HEK293 (cell line): Measurements from ENCODE around the gene PIGW.

Experiments used
- CTCF ChIA-PET: fragments of 350-600 bp; formaldehyde crosslinking; extraction: SDS; loops from one replicate; lab custom pipeline; 2021; ENCODE audit warnings: antibody characterized with exemption; lab: Yijun Ruan, JAX
- POLR2A ChIA-PET: fragments of 300-600 bp; formaldehyde crosslinking; extraction: SDS; loops from one replicate; lab custom pipeline; 2020; ENCODE audit warnings: antibody characterized with exemption, inconsistent platforms; lab: Yijun Ruan, JAX
- H3K27ac ChIP-seq: fragments of 200-500 bp; sonication (Bioruptor generic); 2 replicates; pipeline ENCODE4 v1.5.1; 2014; ENCODE audit warnings: low read depth, low read length, control low read depth, inconsistent platforms; ENCODE audit errors: extremely low read depth
- H3K36me3 ChIP-seq, 2 experiments: fragments of 200-500 bp in 1 of 2; sonication (Bioruptor generic) in 1 of 2; 1 replicate in 1 of 2; 2 replicates in 1 of 2; pipeline ENCODE4 v1.5.1; 2014 to 2017; ENCODE audit warnings: inconsistent platforms in 2 of 2, low read length in 2 of 2; ENCODE audit not compliant: control insufficient read depth in 2 of 2, insufficient read depth in 1 of 2
- H3K4me1 ChIP-seq: fragments of 200-500 bp; sonication (Bioruptor generic); 2 replicates; pipeline ENCODE4 v1.5.1; 2014; ENCODE audit warnings: mild to moderate bottlenecking, low read length, inconsistent platforms; ENCODE audit not compliant: control insufficient read depth, insufficient read depth
- H3K4me3 ChIP-seq: 2 replicates; pipeline ENCODE4 v1.5.1; 2011; ENCODE audit warnings: low read depth, mild to moderate bottlenecking, control low read depth, low read length, moderate library complexity
- H3K9me3 ChIP-seq: fragments of 200-500 bp; sonication (Bioruptor generic); 2 replicates; pipeline ENCODE4 v1.5.1; 2014; ENCODE audit warnings: low read depth, low read length, inconsistent platforms; ENCODE audit not compliant: control insufficient read depth, insufficient read depth
- GLI2 ChIP-seq: fragments of 450-650 bp; formaldehyde crosslinking; IDR thresholded peaks from 2 replicates; pipeline ENCODE4; 2017; ENCODE audit warnings: missing biosample characterization, missing genetic modification characterization, low read depth, borderline replicate concordance
- HOXA7 ChIP-seq: sonication (generic); formaldehyde crosslinking; IDR thresholded peaks from 2 replicates; pipeline ENCODE4 v1.8.1; 2022; ENCODE audit warnings: missing genetic modification reagents, borderline replicate concordance
- HOXC10 ChIP-seq: sonication (generic); formaldehyde crosslinking; IDR thresholded peaks from 2 replicates; pipeline ENCODE4 v1.8.1; 2023; ENCODE audit warnings: mild to moderate bottlenecking, missing genetic modification reagents
- MYNN ChIP-seq: fragments of 450-650 bp; formaldehyde crosslinking; IDR thresholded peaks from 2 replicates; pipeline ENCODE4 v1.5.1; 2016; ENCODE audit warnings: missing biosample characterization, missing genetic modification characterization, borderline replicate concordance
- OSR2 ChIP-seq: fragments of 450-650 bp; formaldehyde crosslinking; IDR thresholded peaks from 2 replicates; pipeline ENCODE4 v1.5.1; 2016; ENCODE audit warnings: missing biosample characterization, missing genetic modification characterization
- ZIC2 ChIP-seq: fragments of 450-650 bp; formaldehyde crosslinking; IDR thresholded peaks from 2 replicates; pipeline ENCODE4 v1.5.1; 2016; ENCODE audit warnings: missing biosample characterization, missing genetic modification characterization
- ZNF132 ChIP-seq: fragments of 450-650 bp; formaldehyde crosslinking; IDR thresholded peaks from 2 replicates; pipeline ENCODE4 v1.5.1; 2017; ENCODE audit warnings: missing biosample characterization, missing genetic modification characterization, borderline replicate concordance
- ZNF18 ChIP-seq: fragments of 450-650 bp; formaldehyde crosslinking; IDR thresholded peaks from 2 replicates; pipeline ENCODE4 v1.5.1; 2016; ENCODE audit warnings: missing biosample characterization, missing genetic modification characterization
- ZNF184 ChIP-seq: fragments of 450-650 bp; IDR thresholded peaks from 2 replicates; pipeline ENCODE4 v1.5.1; 2018; ENCODE audit warnings: missing biosample characterization, mild to moderate bottlenecking, missing genetic modification characterization
- ZNF202 ChIP-seq: fragments of 450-650 bp; formaldehyde crosslinking; IDR thresholded peaks from 2 replicates; pipeline ENCODE4 v1.5.1; 2016; ENCODE audit warnings: missing biosample characterization, missing genetic modification characterization, borderline replicate concordance
- ZNF26 ChIP-seq: fragments of 450-650 bp; formaldehyde crosslinking; IDR thresholded peaks from 2 replicates; pipeline ENCODE4 v1.5.1; 2016; ENCODE audit warnings: missing biosample characterization, missing genetic modification characterization
- ZNF280C ChIP-seq: fragments of 450-650 bp; formaldehyde crosslinking; IDR thresholded peaks from 2 replicates; pipeline ENCODE4 v1.5.1; 2016; ENCODE audit warnings: missing biosample characterization, missing genetic modification characterization
- ZNF473 ChIP-seq: fragments of 450-650 bp; formaldehyde crosslinking; IDR thresholded peaks from 2 replicates; pipeline ENCODE4 v1.5.1; 2017; ENCODE audit warnings: missing biosample characterization, missing genetic modification characterization
- ZNF48 ChIP-seq: fragments of 450-650 bp; formaldehyde crosslinking; IDR thresholded peaks from 2 replicates; pipeline ENCODE4 v1.5.1; 2016; ENCODE audit warnings: missing biosample characterization, missing genetic modification characterization
- ZNF488 ChIP-seq: fragments of 450-650 bp; formaldehyde crosslinking; IDR thresholded peaks from 2 replicates; pipeline ENCODE4 v1.5.1; 2016; ENCODE audit warnings: missing biosample characterization, missing genetic modification characterization
- ZNF501 ChIP-seq: fragments of 450-650 bp; formaldehyde crosslinking; IDR thresholded peaks from 2 replicates; pipeline ENCODE4 v1.5.1; 2016; ENCODE audit warnings: missing biosample characterization, missing genetic modification characterization
- ZNF521 ChIP-seq: fragments of 450-650 bp; formaldehyde crosslinking; IDR thresholded peaks from 2 replicates; pipeline ENCODE4 v1.5.1; 2017; ENCODE audit warnings: missing biosample characterization, mild to moderate bottlenecking, missing genetic modification characterization
- ZNF560 ChIP-seq: fragments of 450-650 bp; formaldehyde crosslinking; IDR thresholded peaks from 2 replicates; pipeline ENCODE4 v1.5.1; 2017; ENCODE audit warnings: missing biosample characterization, missing genetic modification characterization, borderline replicate concordance
- ZNF658 ChIP-seq: fragments of 450-650 bp; formaldehyde crosslinking; IDR thresholded peaks from 2 replicates; pipeline ENCODE4; 2016; ENCODE audit warnings: missing biosample characterization, missing genetic modification characterization
- ZNF768 ChIP-seq: fragments of 450-650 bp; formaldehyde crosslinking; IDR thresholded peaks from 2 replicates; pipeline ENCODE4 v1.5.1; 2018; ENCODE audit warnings: missing biosample characterization, mild to moderate bottlenecking, missing genetic modification characterization
- ZNF785 ChIP-seq: fragments of 450-650 bp; formaldehyde crosslinking; IDR thresholded peaks from 2 replicates; pipeline ENCODE4 v1.5.1; 2016; ENCODE audit warnings: missing biosample characterization, missing genetic modification characterization
- ZNF791 ChIP-seq: fragments of 450-650 bp; formaldehyde crosslinking; IDR thresholded peaks from 2 replicates; pipeline ENCODE4 v1.5.1; 2016; ENCODE audit warnings: missing biosample characterization, missing genetic modification characterization
- ZNF792 ChIP-seq: fragments of 450-650 bp; formaldehyde crosslinking; IDR thresholded peaks from 2 replicates; pipeline ENCODE4 v1.5.1; 2016; ENCODE audit warnings: missing biosample characterization, missing genetic modification characterization
- ZNF830 ChIP-seq: fragments of 450-650 bp; IDR thresholded peaks from 2 replicates; pipeline ENCODE4 v1.5.0; 2018; ENCODE audit warnings: missing biosample characterization, missing genetic modification characterization, low read depth, mild to moderate bottlenecking, moderate library complexity
- ZSCAN5A ChIP-seq: fragments of 450-650 bp; formaldehyde crosslinking; IDR thresholded peaks from 2 replicates; pipeline ENCODE4 v1.5.1; 2016; ENCODE audit warnings: missing biosample characterization, missing genetic modification characterization

PIGW gene

GRCh38 chr17:36506249-36506826, 28.4 kb upstream of the PIGW start:
- H3K4me1 ChIP-seq: no peaks in the 10 kb centered on the region
- CTCF ChIA-PET: interaction anchor here (0.6 kb wide), 1 partner anchor 255 kb away, joined by 4 read pairs; no protein-coding TSS in a partner anchor
- no peaks in the 10 kb centered on the region for H3K9me3 ChIP-seq
- TF ChIP-seq ZSCAN5A (tag by site-specific recombination) (no peak), ZNF785 (tag by site-specific recombination) (no peak), GLI2 (tag by site-specific recombination) (no peak), ZNF202 (no peak), ZNF830 (tag by site-specific recombination) (no peak), ZNF473 (tag by site-specific recombination) (no peak), ZNF18 (tag by site-specific recombination) (no peak), ZNF792 (tag by site-specific recombination) (no peak), MYNN (no peak), ZNF501 (tag by site-specific recombination) (no peak), ZNF280C (tag by site-specific recombination) (no peak), ZNF791 (no peak)
- H3K36me3 ChIP-seq: peaks cover 43 to 98% of the 10 kb centered on the region in 2 experiments
- POLR2A ChIA-PET: no interaction called here
- H3K4me3 ChIP-seq: no peak overlapping the region
- no peak overlapping the region for H3K27ac ChIP-seq

GRCh38 chr17:36506831-36507230, 28.0 kb upstream of the PIGW start:
- no peak overlapping the region for H3K27ac ChIP-seq
- ChIA-PET POLR2A (no interaction called here), CTCF (no interaction called here)
- H3K4me3 ChIP-seq: no peak overlapping the region
- TF ChIP-seq ZNF18 (tag by site-specific recombination): no peak
- no peak for TF ChIP-seq ZNF26 (tag by site-specific recombination)
- TF ChIP-seq ZNF560: no peak
- TF ChIP-seq HOXC10 (CRISPR knock-in tag): no peak
- TF ChIP-seq ZNF48: no peak
- TF ChIP-seq ZIC2 (tag by site-specific recombination): no peak
- TF ChIP-seq ZNF658 (tag by site-specific recombination): no peak
- no peak for TF ChIP-seq ZNF184 (tag by site-specific recombination)
- TF ChIP-seq ZNF768 (tag by site-specific recombination): no peak
- TF ChIP-seq ZNF132 (tag by site-specific recombination): no peak
- TF ChIP-seq ZNF521 (tag by site-specific recombination): no peak
- no peak for TF ChIP-seq HOXA7 (CRISPR knock-in tag)
- no peak for TF ChIP-seq OSR2 (tag by site-specific recombination)
- TF ChIP-seq ZNF488: no peak
- H3K4me1 ChIP-seq: no peaks in the 10 kb centered on the region
- no peaks in the 10 kb centered on the region for H3K9me3 ChIP-seq
- H3K36me3 ChIP-seq: peaks cover 42 to 99% of the 10 kb centered on the region in 2 experiments
